HepG2 (cell line): ENCODE measurements around the gene PHKA2.

Experiments
- ATF2 ChIP-seq: sonication (generic); formaldehyde crosslinking; IDR thresholded peaks from 2 replicates; pipeline ENCODE4 v1.4.0; 2020; ENCODE audit warnings: missing genetic modification reagents
- ATF6 ChIP-seq: sonication (generic); formaldehyde crosslinking; conservative IDR thresholded peaks from 2 replicates; pipeline ENCODE4 v1.4.0; 2020; ENCODE audit warnings: missing genetic modification reagents
- ATF7 ChIP-seq, 2 experiments: fragments of 450-650 bp in 1 of 2; sonication (generic) in 1 of 2; formaldehyde crosslinking in 1 of 2; IDR thresholded peaks; 2 replicates each; pipeline versions ENCODE4 v1.4.0 to v1.6.1; 2016 to 2020; ENCODE audit warnings: antibody characterized with exemption in 1 of 2, mild to moderate bottlenecking in 1 of 2, missing genetic modification reagents in 1 of 2
- HHEX ChIP-seq: IDR thresholded peaks from 2 replicates; pipeline ENCODE4 v1.6.1; 2016; ENCODE audit warnings: control low read depth
- NFYB ChIP-seq: sonication (generic); formaldehyde crosslinking; IDR thresholded peaks from 2 replicates; pipeline ENCODE4 v1.4.0; 2020; ENCODE audit warnings: missing genetic modification reagents
- PHF5A ChIP-seq: IDR thresholded peaks from one replicate; pipeline ENCODE4 v1.6.1; 2018; ENCODE audit warnings: low read depth, missing genetic modification reagents; ENCODE audit not compliant: unreplicated experiment
- RBM39 ChIP-seq: fragments of 200-400 bp; formaldehyde crosslinking; IDR thresholded peaks from one replicate; pipeline ENCODE4 v1.6.1; 2018; ENCODE audit warnings: antibody characterized with exemption, mild to moderate bottlenecking, low read depth, low read length; ENCODE audit not compliant: poor library complexity, severe bottlenecking
- ZNF318 ChIP-seq: sonication (generic); formaldehyde crosslinking; IDR thresholded peaks from 2 replicates; pipeline ENCODE4 v1.4.0; 2020; ENCODE audit warnings: mild to moderate bottlenecking, missing genetic modification reagents
- ZNF670 ChIP-seq: sonication (generic); formaldehyde crosslinking; IDR thresholded peaks from 2 replicates; pipeline ENCODE4 v1.8.0; 2022; ENCODE audit warnings: mild to moderate bottlenecking, missing genetic modification reagents, borderline replicate concordance
- ZNF775 ChIP-seq: sonication (generic); formaldehyde crosslinking; IDR thresholded peaks from 2 replicates; pipeline ENCODE4 v1.4.0; 2020; ENCODE audit warnings: missing genetic modification reagents, mild to moderate bottlenecking, moderate library complexity, borderline replicate concordance
- TF ChIP-seq, protein P1 (sequence below): IDR thresholded peaks from 2 replicates; pipeline ENCODE4 v1.6.1; 2012; ENCODE audit warnings: low read length, improper control_type of control experiment

DNA sequence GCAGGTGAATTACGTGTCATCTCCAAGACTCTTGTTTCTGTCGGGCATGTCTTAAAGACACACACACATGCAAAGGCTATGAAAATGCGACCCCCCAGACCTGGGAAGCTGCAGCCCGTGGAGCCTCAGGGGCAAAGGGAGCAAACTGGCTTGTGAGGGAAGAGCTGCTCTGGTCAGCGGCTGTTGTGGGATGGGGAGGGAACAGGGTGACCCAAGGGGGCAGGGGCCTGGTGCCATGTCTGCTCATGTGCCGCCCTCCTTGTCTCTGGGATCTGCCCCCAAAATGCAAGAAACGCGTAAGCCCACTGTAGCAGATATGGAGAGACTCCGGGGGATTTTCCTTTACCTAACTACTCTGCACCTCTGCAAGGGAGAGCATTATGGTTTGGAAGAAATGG, 92.4 kb downstream of the PHKA2 start:
- TF ChIP-seq ATF2 = no peak
- TF ChIP-seq NFYB (CRISPR knock-in tag) = no peak
- TF ChIP-seq, protein P1, sequence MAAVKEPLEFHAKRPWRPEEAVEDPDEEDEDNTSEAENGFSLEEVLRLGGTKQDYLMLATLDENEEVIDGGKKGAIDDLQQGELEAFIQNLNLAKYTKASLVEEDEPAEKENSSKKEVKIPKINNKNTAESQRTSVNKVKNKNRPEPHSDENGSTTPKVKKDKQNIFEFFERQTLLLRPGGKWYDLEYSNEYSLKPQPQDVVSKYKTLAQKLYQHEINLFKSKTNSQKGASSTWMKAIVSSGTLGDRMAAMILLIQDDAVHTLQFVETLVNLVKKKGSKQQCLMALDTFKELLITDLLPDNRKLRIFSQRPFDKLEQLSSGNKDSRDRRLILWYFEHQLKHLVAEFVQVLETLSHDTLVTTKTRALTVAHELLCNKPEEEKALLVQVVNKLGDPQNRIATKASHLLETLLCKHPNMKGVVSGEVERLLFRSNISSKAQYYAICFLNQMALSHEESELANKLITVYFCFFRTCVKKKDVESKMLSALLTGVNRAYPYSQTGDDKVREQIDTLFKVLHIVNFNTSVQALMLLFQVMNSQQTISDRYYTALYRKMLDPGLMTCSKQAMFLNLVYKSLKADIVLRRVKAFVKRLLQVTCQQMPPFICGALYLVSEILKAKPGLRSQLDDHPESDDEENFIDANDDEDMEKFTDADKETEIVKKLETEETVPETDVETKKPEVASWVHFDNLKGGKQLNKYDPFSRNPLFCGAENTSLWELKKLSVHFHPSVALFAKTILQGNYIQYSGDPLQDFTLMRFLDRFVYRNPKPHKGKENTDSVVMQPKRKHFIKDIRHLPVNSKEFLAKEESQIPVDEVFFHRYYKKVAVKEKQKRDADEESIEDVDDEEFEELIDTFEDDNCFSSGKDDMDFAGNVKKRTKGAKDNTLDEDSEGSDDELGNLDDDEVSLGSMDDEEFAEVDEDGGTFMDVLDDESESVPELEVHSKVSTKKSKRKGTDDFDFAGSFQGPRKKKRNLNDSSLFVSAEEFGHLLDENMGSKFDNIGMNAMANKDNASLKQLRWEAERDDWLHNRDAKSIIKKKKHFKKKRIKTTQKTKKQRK = no peak
- no peak for TF ChIP-seq ZNF318 (CRISPR knock-in tag)
- TF ChIP-seq ATF6 (CRISPR knock-in tag) = no peak
- TF ChIP-seq ZNF670 (CRISPR knock-in tag) = no peak
- no peak for TF ChIP-seq RBM39
- no peak for TF ChIP-seq PHF5A
- no peak for TF ChIP-seq ZNF775 (CRISPR knock-in tag)
- no peak for TF ChIP-seq HHEX (CRISPR knock-in tag)
- no peak for TF ChIP-seq ATF7 (IDR thresholded peaks at IDR 0.05)
- no peak for TF ChIP-seq ATF7 (CRISPR knock-in tag; IDR thresholded peaks at IDR 0.05)
